ENCODE data around the gene PAX7.

DNA sequence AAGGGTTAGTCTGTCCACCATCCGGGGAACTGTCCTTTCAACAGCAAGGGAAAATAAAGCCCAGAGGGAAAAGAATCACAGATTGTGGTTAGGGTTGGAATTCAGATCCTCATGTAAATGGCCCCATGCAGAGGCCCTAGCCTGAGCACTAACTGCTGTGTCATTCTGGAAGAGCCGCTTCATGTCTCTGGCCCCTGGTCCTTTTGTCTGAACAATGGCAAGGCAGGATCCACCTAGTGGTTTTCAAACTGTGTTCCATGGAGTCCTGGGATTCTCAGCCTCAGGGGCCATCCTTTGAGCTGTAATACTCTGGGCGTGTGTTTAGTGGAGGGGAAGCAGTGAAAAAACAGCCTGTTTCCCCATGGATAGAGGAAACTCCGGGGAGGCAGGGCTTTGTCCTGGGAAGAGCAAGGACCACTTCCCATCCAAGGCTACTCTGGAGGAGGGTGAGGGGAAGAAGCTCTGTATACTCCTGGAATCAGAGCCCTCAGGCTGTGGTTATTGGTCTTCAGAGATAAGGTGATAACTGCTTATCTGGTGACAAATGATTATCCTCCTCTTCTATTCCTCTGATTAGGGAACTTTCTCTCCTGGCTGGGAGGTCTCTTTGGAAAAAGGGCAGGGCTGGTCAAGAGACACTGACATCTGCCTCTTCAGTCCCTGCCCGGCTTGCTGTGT lies 19.2 kb downstream of the PAX7 start:
- no peak for TF ChIP-seq CTCF (IDR thresholded peaks at IDR 0.05)
- TF ChIP-seq POLR2A (IDR thresholded peaks at IDR 0.05): no peak
